DND-41 (cell line): ENCODE results near the gene HMSD.

Experiments
- ATAC-seq: fragments of 200-7000 bp; cut with Tn5 transposase; 3 replicates; pipeline ENCODE4 v1.9.1; 2021; ENCODE audit warnings: low read depth; ENCODE audit not compliant: insufficient read depth
- DNase-seq: peaks from one replicate; pipeline ENCODE4 v3.0.0-alpha.2; 2020
- H2AFZ ChIP-seq: 2 replicates; pipeline ENCODE4 v1.6.0; 2012; ENCODE audit warnings: low read depth, low read length
- H3K27ac ChIP-seq: 2 replicates; pipeline ENCODE4 v1.5.1; 2012; ENCODE audit warnings: low read length, inconsistent platforms
- H3K27me3 ChIP-seq: fragments of 200-600 bp; sonication (generic); 2 replicates; pipeline ENCODE4 v1.6.0; 2012; ENCODE audit warnings: low read length, mild to moderate bottlenecking, inconsistent platforms; ENCODE audit not compliant: insufficient read depth, poor library complexity
- H3K36me3 ChIP-seq: 2 replicates; pipeline ENCODE4 v1.5.1; 2012; ENCODE audit warnings: low read length, inconsistent platforms; ENCODE audit not compliant: insufficient read depth
- H3K4me1 ChIP-seq: 2 replicates; pipeline ENCODE4 v1.5.1; 2012; ENCODE audit warnings: mild to moderate bottlenecking, low read length; ENCODE audit not compliant: insufficient read depth
- H3K4me2 ChIP-seq: 2 replicates; pipeline ENCODE4 v1.6.0; 2012; ENCODE audit warnings: mild to moderate bottlenecking, moderate library complexity, low read length, inconsistent platforms; ENCODE audit not compliant: insufficient read depth
- H3K4me3 ChIP-seq, 2 experiments: fragments of 200-600 bp in 1 of 2; shearing (Covaris generic) in 1 of 2; 2 replicates each; pipeline ENCODE4 v1.5.1; 2012 to 2016; ENCODE audit warnings: inconsistent platforms in 2 of 2, low read length in 2 of 2, mild to moderate bottlenecking in 2 of 2, low read depth in 1 of 2, moderate library complexity in 1 of 2
- H3K79me2 ChIP-seq: 2 replicates; pipeline ENCODE4 v1.6.0; 2012; ENCODE audit warnings: low read length, inconsistent platforms; ENCODE audit not compliant: insufficient read depth
- H3K9ac ChIP-seq: 2 replicates; pipeline ENCODE4 v1.6.0; 2012; ENCODE audit warnings: low read depth, mild to moderate bottlenecking, inconsistent platforms, low read length, moderate library complexity
- H3K9me3 ChIP-seq: 2 replicates; pipeline ENCODE4 v1.5.1; 2012; ENCODE audit warnings: low read length, moderate library complexity, mild to moderate bottlenecking, inconsistent platforms; ENCODE audit not compliant: insufficient read depth, severe bottlenecking
- H4K20me1 ChIP-seq: 2 replicates; pipeline ENCODE4 v1.6.0; 2012; ENCODE audit warnings: low read length; ENCODE audit not compliant: insufficient read depth
- CTCF ChIP-seq: IDR thresholded peaks from 2 replicates; pipeline ENCODE4 v1.5.1; 2012; ENCODE audit warnings: borderline replicate concordance, low read length, moderate library complexity, mild to moderate bottlenecking; ENCODE audit not compliant: poor library complexity, severe bottlenecking; ENCODE audit errors: extremely low read depth
- EZH2 ChIP-seq: IDR thresholded peaks from 3 replicates; pipeline ENCODE4 v1.6.1; 2012; ENCODE audit warnings: borderline replicate concordance, low read depth, mild to moderate bottlenecking, moderate library complexity, low read length, inconsistent platforms; ENCODE audit not compliant: severe bottlenecking

HMSD gene

GRCh38 chr18:63909870-63910269, 39.2 kb upstream of the HMSD start:
- no peak for TF ChIP-seq CTCF
- TF ChIP-seq EZH2: no peak
- Histone ChIP-seq H3K9me3 (peaks cover 5% of the 10 kb centered on the region), H3K4me1 (no peaks in the 10 kb centered on the region), H3K36me3 (no peaks in the 10 kb centered on the region), H3K27ac (no peak overlapping the region), H3K27me3 (no peaks in the 10 kb centered on the region), H3K9ac (no peak overlapping the region), H3K4me3 (no peak overlapping the region), H3K4me2 (no peak overlapping the region), H3K79me2 (no peaks in the 10 kb centered on the region), H2AFZ (no peak overlapping the region), H4K20me1 (no peaks in the 10 kb centered on the region)
- DNase-seq (no peak), ATAC-seq (no peak)

- Histone ChIP-seq H3K4me2 (no peak overlapping the region), H3K27ac (no peak overlapping the region), H3K9ac (no peak overlapping the region), H3K36me3 (no peaks in the 10 kb centered on the region), H4K20me1 (no peaks in the 10 kb centered on the region), H3K27me3 (no peaks in the 10 kb centered on the region), H3K4me3 (no peak overlapping the region), H2AFZ (no peak overlapping the region), H3K9me3 (no peaks in the 10 kb centered on the region), H3K79me2 (no peaks in the 10 kb centered on the region), H3K4me1 (no peaks in the 10 kb centered on the region)
- ATAC-seq (no peak), DNase-seq (no peak)
- TF ChIP-seq EZH2 (no peak), CTCF (no peak)
Measured at GRCh38 chr18:63917817-63918216, 31.3 kb upstream of the HMSD start.

- no peak overlapping the region for H3K4me3 ChIP-seq
- no peaks in the 10 kb centered on the region for H3K27me3 ChIP-seq
- H3K79me2 ChIP-seq: no peaks in the 10 kb centered on the region
- H3K9ac ChIP-seq: no peak overlapping the region
- ATAC-seq (no peak), DNase-seq (no peak)
- no peak overlapping the region for H3K4me2 ChIP-seq
- no peaks in the 10 kb centered on the region for H3K9me3 ChIP-seq
- H3K4me1 ChIP-seq: no peaks in the 10 kb centered on the region
- TF ChIP-seq CTCF (no peak), EZH2 (no peak)
- no peak overlapping the region for H2AFZ ChIP-seq
- H4K20me1 ChIP-seq: no peaks in the 10 kb centered on the region
- no peak overlapping the region for H3K27ac ChIP-seq
- H3K36me3 ChIP-seq: no peaks in the 10 kb centered on the region
Measured at GRCh38 chr18:63922049-63922448, 27.1 kb upstream of the HMSD start.

GRCh38 chr18:63924551-63924950, 24.6 kb upstream of the HMSD start:
- H3K4me2 ChIP-seq: no peak overlapping the region
- no peak for DNase-seq
- no peak for TF ChIP-seq CTCF
- no peak for TF ChIP-seq EZH2
- H3K36me3 ChIP-seq: no peaks in the 10 kb centered on the region
- no peak overlapping the region for H3K4me3 ChIP-seq
- no peaks in the 10 kb centered on the region for H3K79me2 ChIP-seq
- H2AFZ ChIP-seq: no peak overlapping the region
- H3K27me3 ChIP-seq: no peaks in the 10 kb centered on the region
- H4K20me1 ChIP-seq: no peaks in the 10 kb centered on the region
- ATAC-seq: no peak
- H3K9ac ChIP-seq: no peak overlapping the region
- no peaks in the 10 kb centered on the region for H3K9me3 ChIP-seq
- H3K4me1 ChIP-seq: no peaks in the 10 kb centered on the region
- no peak overlapping the region for H3K27ac ChIP-seq
